Suppressor macrophage (primary cell): ENCODE results near the gene ERH.
A peak's percentile ranks its signal among the peaks of the same experiment; 100 is the strongest.

Experiments
- DNase-seq, 4 experiments: peaks; one replicate each; pipeline ENCODE4 v3.0.0-alpha.2; 2020 to 2022

ERH gene

DNA sequence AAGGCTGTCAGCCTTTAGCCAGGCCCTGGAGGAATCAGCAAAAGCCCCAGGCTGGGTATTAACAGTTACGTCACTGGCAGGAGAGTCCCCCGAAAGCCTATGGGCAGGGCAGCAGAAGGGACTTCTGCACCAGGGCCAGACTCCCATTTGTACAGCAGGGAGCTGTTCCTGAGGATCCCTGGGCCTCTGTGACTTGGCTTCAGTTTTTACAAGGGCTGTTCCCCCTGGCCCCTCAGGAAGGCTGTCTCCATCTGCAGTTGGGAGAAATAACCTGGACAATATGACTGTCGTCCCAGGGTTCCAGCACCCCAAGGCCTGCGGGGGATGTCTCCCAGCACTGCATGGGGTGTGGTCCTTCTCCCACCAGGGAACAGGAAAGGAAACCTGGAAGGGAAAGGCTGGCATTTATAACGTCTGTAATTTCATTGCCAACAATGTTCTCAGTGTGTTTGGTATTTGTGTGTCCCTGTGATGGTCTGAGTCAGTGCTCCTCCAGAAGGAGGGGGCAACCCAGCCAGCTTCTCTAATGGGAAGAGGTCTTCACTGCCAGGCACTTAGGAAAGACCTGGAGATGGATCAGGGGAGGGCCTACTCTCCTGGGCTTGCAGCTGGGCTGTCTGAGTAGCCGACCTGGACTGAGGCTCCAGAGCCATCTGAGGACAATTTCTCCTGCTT lies 42.4 kb downstream of the ERH start:
- no peak for DNase-seq

DNA sequence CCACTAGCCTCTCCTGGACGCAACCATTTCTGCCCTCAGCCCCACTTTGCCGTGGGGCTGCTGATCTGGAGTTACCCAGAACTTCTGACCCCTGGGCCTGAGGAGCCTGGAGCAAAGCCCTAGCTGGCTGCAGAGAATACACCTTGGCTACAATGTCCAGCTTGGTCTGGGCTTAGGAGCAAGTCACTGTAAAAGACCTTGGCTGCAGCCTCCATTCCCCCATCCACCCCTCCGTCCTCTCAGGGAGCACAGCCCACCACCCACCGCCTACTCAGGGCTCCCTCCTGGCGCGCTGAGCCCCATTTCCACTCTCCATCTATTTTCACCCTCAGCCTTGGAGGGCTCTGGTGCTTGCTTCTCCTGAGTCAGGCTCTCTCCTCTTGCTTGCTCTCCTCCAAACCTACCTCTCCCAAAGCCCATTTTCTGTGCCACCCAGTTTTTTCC lies 42.9 kb downstream of the ERH start:
- DNase-seq: no peak

- no peak for DNase-seq
Measured at GRCh38 chr14:69354383-69355153, 43.5 kb downstream of the ERH start.

DNA sequence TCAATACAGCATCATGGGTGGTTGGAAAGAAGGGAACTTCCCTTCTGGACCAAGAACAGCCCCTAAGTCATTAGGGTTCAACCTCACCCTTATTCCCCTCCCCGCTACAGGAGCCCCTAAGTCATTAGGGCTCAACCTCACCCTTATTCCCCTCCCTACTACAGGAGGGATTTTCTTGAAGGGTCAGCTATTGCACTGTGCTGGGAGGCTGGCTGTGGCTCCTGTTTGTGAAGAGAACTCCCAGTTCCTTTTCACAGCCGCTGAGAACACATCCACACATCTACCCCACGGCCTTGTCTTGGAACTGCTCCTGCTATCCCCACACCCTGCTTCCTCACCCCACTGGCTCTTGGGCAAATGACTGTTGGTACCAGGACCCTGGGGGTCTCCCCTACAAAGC lies 44.9 kb downstream of the ERH start:
- DNase-seq: no peak

DNA sequence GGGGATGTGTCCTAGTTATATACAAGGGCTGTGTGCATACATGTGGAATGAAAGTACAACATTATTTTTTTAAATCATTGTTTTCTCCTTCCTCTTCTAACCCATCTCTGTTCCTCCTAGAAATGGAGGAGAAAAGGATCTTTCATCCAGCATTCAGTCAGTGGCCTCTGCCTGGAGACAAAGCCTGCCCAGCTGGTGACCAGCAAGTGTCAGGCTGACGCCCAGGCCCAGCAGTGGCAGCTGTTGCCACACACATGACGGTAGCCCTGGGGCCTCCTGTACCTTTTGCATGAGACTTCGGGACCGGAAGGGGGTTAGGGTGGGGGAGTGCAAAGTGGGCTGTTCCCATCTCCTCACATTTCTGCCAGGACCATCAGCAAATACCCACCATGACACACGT lies 46.2 kb downstream of the ERH start:
- no peak for DNase-seq

GRCh38 chr14:69351385-69351784 lies 46.7 kb downstream of the ERH start:
- peak; percentile 61 to 78 (median 74) for DNase-seq

GRCh38 chr14:69350892-69351291 lies 47.2 kb downstream of the ERH start:
- DNase-seq: no peak

DNA sequence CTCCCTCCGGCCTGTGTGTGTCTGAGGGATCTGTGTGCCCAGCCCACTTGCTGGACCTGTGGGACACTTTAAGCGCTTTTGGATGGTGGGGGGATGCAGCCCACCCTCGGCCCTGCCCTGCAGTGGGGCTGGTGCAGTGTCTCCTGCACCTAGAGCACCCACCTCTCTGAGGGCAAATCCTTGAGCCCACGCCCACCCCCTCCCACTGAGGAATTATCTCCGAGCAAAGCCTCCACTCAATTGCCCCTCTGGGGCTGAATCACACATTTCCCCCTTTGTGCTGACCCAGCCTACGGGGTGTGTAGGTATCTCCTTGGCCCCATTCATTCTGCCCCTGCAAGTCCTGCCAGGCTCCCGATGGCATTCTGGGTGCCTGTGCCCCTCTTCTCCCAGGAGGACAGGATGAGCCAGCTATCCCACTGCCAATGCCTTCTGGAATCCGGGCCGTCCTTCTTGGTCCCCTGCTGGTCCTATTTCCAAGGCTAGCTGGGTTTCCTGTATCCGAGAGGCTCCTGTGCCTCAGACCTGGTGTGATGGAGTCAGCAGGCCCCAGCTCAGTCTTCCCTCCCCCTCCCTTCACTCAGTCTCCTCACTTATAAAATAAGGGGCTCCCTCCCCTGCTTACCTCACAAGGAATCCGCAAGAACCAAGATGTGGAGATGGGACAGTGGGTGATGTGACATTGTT lies 48.9 kb downstream of the ERH start:
- no peak for DNase-seq

DNA sequence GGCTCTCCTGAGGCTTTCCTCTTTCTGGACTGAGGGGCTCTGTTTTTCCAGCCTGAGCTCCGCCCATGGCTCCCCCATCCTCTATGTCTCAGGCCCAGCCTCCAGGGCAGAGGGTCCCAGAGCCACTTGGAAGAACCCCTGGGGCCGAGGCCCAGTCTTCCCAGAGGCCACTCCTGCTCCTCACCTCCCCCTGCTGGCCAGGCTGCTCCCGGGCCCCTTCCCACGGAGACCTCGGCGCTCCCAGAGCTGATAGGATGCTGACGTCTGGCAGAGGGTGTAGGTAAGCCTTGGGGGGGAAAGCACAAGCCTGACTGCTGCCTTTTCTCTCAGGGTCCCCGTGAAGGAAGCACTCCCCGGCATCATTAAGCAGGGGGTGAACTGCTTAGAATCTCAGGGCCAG lies 51.4 kb downstream of the ERH start:
- DNase-seq: peak; percentile 11 to 65 (median 47)

DNA sequence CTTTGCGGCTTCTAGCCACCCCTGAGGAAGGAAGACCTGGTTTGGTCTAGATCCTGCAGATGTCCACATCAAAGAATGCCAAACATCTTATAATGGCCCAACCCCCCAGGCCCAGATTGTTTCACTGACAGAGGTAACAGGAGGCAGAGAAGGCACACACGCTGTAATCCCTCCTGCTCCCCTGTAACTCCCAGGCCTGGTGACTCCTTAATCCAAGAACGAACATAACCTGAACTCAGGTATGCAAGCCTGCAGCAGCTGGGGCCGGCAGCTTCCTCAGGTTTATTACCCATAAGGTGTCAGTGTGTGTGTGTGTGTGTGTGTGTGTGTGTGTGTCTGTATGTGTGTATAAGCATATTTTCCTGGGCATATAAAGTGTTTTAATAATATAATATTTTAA lies 52.7 kb downstream of the ERH start:
- DNase-seq: no peak

DNA sequence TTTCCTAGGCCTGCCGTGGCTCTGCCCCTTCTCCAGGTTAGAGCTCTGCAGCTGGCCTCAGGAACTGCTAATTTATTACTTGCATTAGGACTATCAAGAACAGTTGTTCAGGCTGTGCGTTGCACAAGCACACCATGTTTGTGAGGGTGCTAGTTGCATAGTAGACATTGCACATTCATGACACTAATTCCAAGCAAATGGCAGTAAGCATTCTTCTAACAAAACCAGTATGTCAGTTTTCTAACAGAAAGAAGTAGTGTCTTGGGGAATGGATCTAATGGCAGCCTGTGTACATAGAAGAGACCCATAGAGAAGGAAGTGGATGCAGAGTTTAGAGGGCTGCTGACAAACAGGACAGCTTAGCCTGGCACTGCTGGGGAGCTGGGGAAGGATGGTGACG lies 53.9 kb downstream of the ERH start:
- DNase-seq: no peak

DNA sequence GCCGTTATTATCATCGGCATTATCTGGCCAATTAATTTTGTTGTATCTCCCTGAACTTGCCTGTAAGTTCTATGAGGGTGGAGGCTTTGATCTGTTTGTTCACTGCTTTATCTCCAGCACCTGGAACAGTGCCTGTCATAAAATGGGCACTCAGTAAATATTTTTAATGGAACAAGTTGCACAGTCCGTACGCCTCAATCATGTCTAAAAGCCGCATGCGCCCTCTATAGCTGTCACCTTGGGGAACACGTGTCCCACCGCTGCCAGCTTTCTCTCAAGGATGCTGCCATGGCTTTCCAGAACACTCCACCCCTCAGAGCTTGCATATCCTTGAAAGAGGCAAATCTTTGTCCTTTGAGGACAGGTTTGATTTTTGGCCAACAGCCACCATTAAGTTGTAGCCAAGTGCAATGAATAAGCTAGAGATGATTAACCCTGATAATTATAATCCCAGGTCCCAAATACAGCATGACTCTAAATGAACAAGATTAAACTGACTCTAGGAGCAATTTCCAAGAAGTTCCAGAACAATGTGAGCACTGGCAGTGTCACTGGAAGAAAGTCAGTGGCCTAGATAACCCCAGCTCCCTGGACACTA lies 55.1 kb downstream of the ERH start:
- no peak for DNase-seq

GRCh38 chr14:69339426-69339825 lies 58.7 kb downstream of the ERH start:
- no peak for DNase-seq

GRCh38 chr14:69337984-69338383 lies 60.1 kb downstream of the ERH start:
- DNase-seq: no peak

DNA sequence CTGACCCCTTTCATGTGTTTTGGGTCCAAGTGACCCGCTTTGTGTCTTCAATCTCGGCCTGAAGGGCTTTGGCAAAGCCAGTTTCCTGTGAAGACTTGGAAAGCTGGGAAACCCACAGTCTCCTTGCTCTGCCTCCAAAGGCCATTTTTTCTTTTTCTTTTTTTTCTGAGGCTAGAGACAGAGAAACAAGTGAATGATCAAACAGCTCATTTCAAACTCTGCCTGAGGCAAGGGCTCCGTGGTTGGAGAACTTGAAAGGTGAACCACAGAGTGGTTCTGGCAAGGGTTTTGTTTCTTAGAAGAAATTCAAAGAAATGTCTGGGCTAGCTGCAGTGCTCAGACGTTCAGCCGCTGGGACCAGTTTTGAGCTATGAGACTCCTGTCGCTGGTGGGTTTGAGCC lies 62.7 kb downstream of the ERH start:
- DNase-seq: no peak

- no peak for DNase-seq
Measured at GRCh38 chr14:69334576-69334975, 63.5 kb downstream of the ERH start.

DNA sequence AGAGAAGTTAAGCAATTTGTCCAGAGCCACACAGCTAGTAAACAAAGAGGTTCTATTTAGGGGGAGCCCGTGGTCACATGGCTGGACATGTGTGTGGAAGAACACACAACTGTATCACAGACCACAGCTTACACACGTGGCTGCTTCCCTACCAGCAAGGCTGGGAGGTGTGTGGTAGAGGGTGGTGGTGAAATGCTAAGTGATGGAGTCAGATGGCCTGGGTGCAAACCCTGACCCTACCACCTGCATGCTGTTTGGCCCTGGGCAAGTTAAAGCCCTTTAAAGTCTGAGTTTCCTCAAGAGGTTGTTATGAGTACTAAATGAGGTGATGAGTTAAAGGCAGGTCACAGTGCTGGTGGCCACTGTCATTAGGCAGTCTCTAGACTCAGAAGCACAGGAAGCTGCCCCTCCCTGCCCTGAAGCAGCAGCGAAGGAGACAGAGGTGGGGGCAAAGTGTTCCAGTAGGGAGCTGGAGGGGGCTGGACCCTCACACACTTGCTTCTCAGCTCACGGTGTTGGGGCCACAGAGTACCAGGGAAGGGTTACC lies 64.2 kb downstream of the ERH start:
- DNase-seq: no peak

GRCh38 chr14:69332782-69333395 lies 65.2 kb downstream of the ERH start:
- no peak for DNase-seq

GRCh38 chr14:69331206-69331605 lies 66.9 kb downstream of the ERH start:
- DNase-seq: no peak
